Measurements from ENCODE around the gene PITX1.

The PITX1 gene

GRCh38 chr5:135042595-135042994 lies 8.6 kb upstream of the PITX1 start:
- Histone ChIP-seq H3K36me3 (replicated peaks) (no peaks in the 10 kb centered on the region), H3K4me1 (no peaks in the 10 kb centered on the region), H3K4me3 (no peak overlapping the region), H3K27me3 (ENCODE audit: low read depth) (peaks cover 17% of the 10 kb centered on the region), H3K9me3 (no peaks in the 10 kb centered on the region; the same call in 1 of the 2 replicates)
- DNase-seq (ENCODE audit: low spot score in 2 of 2) = no peak
- in situ Hi-C loops (cut with MboI; ENCODE audit: low sequenced_read_pairs) = no loop called here

- no peaks in the 10 kb centered on the region for H3K4me1 ChIP-seq
- no peak for DNase-seq (ENCODE audit: low spot score in 2 of 2)
- H3K4me3 ChIP-seq = no peak overlapping the region
- H3K36me3 ChIP-seq (replicated peaks) = no peaks in the 10 kb centered on the region
- no peaks in the 10 kb centered on the region; the same call in 1 of the 2 replicates for H3K9me3 ChIP-seq
- H3K27me3 ChIP-seq (ENCODE audit: low read depth) = peaks cover 17% of the 10 kb centered on the region
- in situ Hi-C loops (cut with MboI; ENCODE audit: low sequenced_read_pairs) = no loop called here
Measured at GRCh38 chr5:135041726-135042125, 7.7 kb upstream of the PITX1 start.

- Histone ChIP-seq H3K4me1 (no peaks in the 10 kb centered on the region), H3K4me3 (no peak overlapping the region), H3K9me3 (no peaks in the 10 kb centered on the region; the same call in 1 of the 2 replicates), H3K36me3 (replicated peaks) (no peaks in the 10 kb centered on the region), H3K27me3 (ENCODE audit: low read depth) (peaks cover 17% of the 10 kb centered on the region)
- no peak for DNase-seq (ENCODE audit: low spot score in 2 of 2)
- in situ Hi-C loops (cut with MboI; ENCODE audit: low sequenced_read_pairs) = no loop called here
Measured at GRCh38 chr5:135041145-135041587, 7.1 kb upstream of the PITX1 start.

- no peaks in the 10 kb centered on the region; the same call in 1 of the 2 replicates for H3K9me3 ChIP-seq
- in situ Hi-C loops (cut with MboI; ENCODE audit: low sequenced_read_pairs) = no loop called here
- H3K4me3 ChIP-seq = no peak overlapping the region
- no peak for DNase-seq (ENCODE audit: low spot score in 2 of 2)
- no peaks in the 10 kb centered on the region for H3K4me1 ChIP-seq
- no peaks in the 10 kb centered on the region for H3K36me3 ChIP-seq (replicated peaks)
- H3K27me3 ChIP-seq (ENCODE audit: low read depth) = peaks cover 17% of the 10 kb centered on the region
Measured at GRCh38 chr5:135040333-135041144, 6.5 kb upstream of the PITX1 start.

- in situ Hi-C loops (cut with MboI; ENCODE audit: low sequenced_read_pairs) = no loop called here
- no peak overlapping the region for H3K4me3 ChIP-seq
- H3K9me3 ChIP-seq = no peaks in the 10 kb centered on the region; the same call in 1 of the 2 replicates
- H3K27me3 ChIP-seq (ENCODE audit: low read depth) = peaks cover 17% of the 10 kb centered on the region
- peaks cover under 1% of the 10 kb centered on the region for H3K4me1 ChIP-seq
- no peak for DNase-seq (ENCODE audit: low spot score in 2 of 2)
- no peaks in the 10 kb centered on the region for H3K36me3 ChIP-seq (replicated peaks)
Measured at GRCh38 chr5:135040034-135040332, 6.0 kb upstream of the PITX1 start.

- peaks cover 17% of the 10 kb centered on the region for H3K27me3 ChIP-seq (ENCODE audit: low read depth)
- H3K4me1 ChIP-seq = peaks cover 6% of the 10 kb centered on the region
- in situ Hi-C loops (cut with MboI; ENCODE audit: low sequenced_read_pairs) = loop anchor here (10.0 kb wide), 1 partner anchor 155 kb away; no protein-coding TSS in a partner anchor
- DNase-seq (ENCODE audit: low spot score in 2 of 2) = no peak
- H3K9me3 ChIP-seq = no peaks in the 10 kb centered on the region; the same call in 1 of the 2 replicates
- H3K4me3 ChIP-seq = no peak overlapping the region
- H3K36me3 ChIP-seq (replicated peaks) = no peaks in the 10 kb centered on the region
Measured at GRCh38 chr5:135039271-135040033, 5.4 kb upstream of the PITX1 start.

- H3K9me3 ChIP-seq = no peaks in the 10 kb centered on the region; the same call in 1 of the 2 replicates
- in situ Hi-C loops (cut with MboI; ENCODE audit: low sequenced_read_pairs) = loop anchor here (10.0 kb wide), 1 partner anchor 156 kb away; no protein-coding TSS in a partner anchor
- no peak overlapping the region for H3K4me3 ChIP-seq
- peaks cover 7% of the 10 kb centered on the region for H3K4me1 ChIP-seq
- H3K36me3 ChIP-seq (replicated peaks) = no peaks in the 10 kb centered on the region
- DNase-seq (ENCODE audit: low spot score in 2 of 2) = no peak
- peaks cover 17% of the 10 kb centered on the region for H3K27me3 ChIP-seq (ENCODE audit: low read depth)
Measured at GRCh38 chr5:135038813-135039270, 4.8 kb upstream of the PITX1 start.

- Histone ChIP-seq H3K4me3 (no peak overlapping the region), H3K9me3 (no peaks in the 10 kb centered on the region; the same call in 1 of the 2 replicates), H3K27me3 (ENCODE audit: low read depth) (peaks cover 17% of the 10 kb centered on the region), H3K4me1 (peaks cover 7% of the 10 kb centered on the region), H3K36me3 (replicated peaks) (no peaks in the 10 kb centered on the region)
- in situ Hi-C loops (cut with MboI; ENCODE audit: low sequenced_read_pairs) = loop anchor here (10.0 kb wide), 1 partner anchor 156 kb away; no protein-coding TSS in a partner anchor
- DNase-seq (ENCODE audit: low spot score in 2 of 2) = no peak
Measured at GRCh38 chr5:135038205-135038812, 4.3 kb upstream of the PITX1 start.

- DNase-seq (ENCODE audit: low spot score in 2 of 2) = no peak
- no peaks in the 10 kb centered on the region for H3K36me3 ChIP-seq (replicated peaks)
- peaks cover 7% of the 10 kb centered on the region for H3K4me1 ChIP-seq
- no peaks in the 10 kb centered on the region; the same call in 1 of the 2 replicates for H3K9me3 ChIP-seq
- in situ Hi-C loops (cut with MboI; ENCODE audit: low sequenced_read_pairs) = loop anchor here (10.0 kb wide), 1 partner anchor 157 kb away; no protein-coding TSS in a partner anchor
- H3K4me3 ChIP-seq = no peak overlapping the region
- peaks cover 17% of the 10 kb centered on the region for H3K27me3 ChIP-seq (ENCODE audit: low read depth)
Measured at GRCh38 chr5:135037519-135038204, 3.6 kb upstream of the PITX1 start.

GRCh38 chr5:135036405-135036804 lies 2.4 kb upstream of the PITX1 start:
- H3K27me3 ChIP-seq (ENCODE audit: low read depth) = peaks cover 15% of the 10 kb centered on the region
- in situ Hi-C loops (cut with MboI; ENCODE audit: low sequenced_read_pairs) = loop anchor here (10.0 kb wide), 1 partner anchor 158 kb away; no protein-coding TSS in a partner anchor
- H3K9me3 ChIP-seq = no peaks in the 10 kb centered on the region; the same call in 1 of the 2 replicates
- no peak for DNase-seq (ENCODE audit: low spot score in 2 of 2)
- peaks cover 2% of the 10 kb centered on the region for H3K36me3 ChIP-seq (replicated peaks)
- H3K4me1 ChIP-seq = peaks cover 7% of the 10 kb centered on the region
- no peak overlapping the region for H3K4me3 ChIP-seq

GRCh38 chr5:135035678-135036030 lies 1.6 kb upstream of the PITX1 start:
- Histone ChIP-seq H3K4me3 (no peak overlapping the region), H3K9me3 (no peaks in the 10 kb centered on the region; the same call in 1 of the 2 replicates), H3K27me3 (ENCODE audit: low read depth) (peaks cover 14% of the 10 kb centered on the region), H3K36me3 (replicated peaks) (peaks cover 10% of the 10 kb centered on the region), H3K4me1 (peaks cover 7% of the 10 kb centered on the region)
- DNase-seq (ENCODE audit: low spot score in 2 of 2) = no peak
- in situ Hi-C loops (cut with MboI; ENCODE audit: low sequenced_read_pairs) = loop anchor here (10.0 kb wide), 1 partner anchor 159 kb away; no protein-coding TSS in a partner anchor

- Histone ChIP-seq H3K27me3 (ENCODE audit: low read depth) (peaks cover 14% of the 10 kb centered on the region), H3K9me3 (no peaks in the 10 kb centered on the region; the same call in 1 of the 2 replicates), H3K4me3 (peak overlapping the region; percentile 87), H3K36me3 (replicated peaks) (peaks cover 15% of the 10 kb centered on the region), H3K4me1 (peaks cover 7% of the 10 kb centered on the region)
- in situ Hi-C loops (cut with MboI; ENCODE audit: low sequenced_read_pairs) = loop anchor here (10.0 kb wide), 1 partner anchor 160 kb away; no protein-coding TSS in a partner anchor
- no peak for DNase-seq (ENCODE audit: low spot score in 2 of 2)
Measured at GRCh38 chr5:135034963-135035677, 1.1 kb upstream of the PITX1 start.

All from HAP-1 (cell line).